Fibroblast of upper back skin (primary cell): ENCODE measurements around the gene PID1.
A peak's percentile ranks its signal among the peaks of the same experiment; 100 is the strongest.

Source experiments
- DNase-seq: peaks from one replicate; pipeline ENCODE4 v3.0.0-alpha.2; 2013

The PID1 gene

GRCh38 chr2:229162015-229162414, 109.1 kb downstream of the PID1 start:
- DNase-seq: no peak

- no peak for DNase-seq
Observed at GRCh38 chr2:229160984-229161383, 110.1 kb downstream of the PID1 start.

GRCh38 chr2:229160180-229160579, 110.9 kb downstream of the PID1 start:
- DNase-seq: no peak

GRCh38 chr2:229159405-229159804, 111.7 kb downstream of the PID1 start:
- DNase-seq: no peak

GRCh38 chr2:229154381-229154780, 116.7 kb downstream of the PID1 start:
- peak; percentile 86 for DNase-seq

GRCh38 chr2:229153951-229154350, 117.1 kb downstream of the PID1 start:
- peak; percentile 20 for DNase-seq

GRCh38 chr2:229153267-229153666, 117.8 kb downstream of the PID1 start:
- no peak for DNase-seq

GRCh38 chr2:229152674-229153073, 118.4 kb downstream of the PID1 start:
- DNase-seq: no peak

GRCh38 chr2:229150317-229150716, 120.8 kb downstream of the PID1 start:
- no peak for DNase-seq

- peak; percentile 57 for DNase-seq
Observed at GRCh38 chr2:229141424-229142025, 129.6 kb downstream of the PID1 start.

- DNase-seq: no peak
Observed at GRCh38 chr2:229137639-229138038, 133.4 kb downstream of the PID1 start.

- DNase-seq: no peak
Observed at GRCh38 chr2:229137066-229137465, 134.0 kb downstream of the PID1 start.

GRCh38 chr2:229133155-229133772, 137.8 kb downstream of the PID1 start:
- peak; percentile 34 for DNase-seq

- no peak for DNase-seq
Observed at GRCh38 chr2:229132236-229132635, 138.9 kb downstream of the PID1 start.

- peak; percentile 21 for DNase-seq
Observed at GRCh38 chr2:229130522-229130921, 140.6 kb downstream of the PID1 start.

- no peak for DNase-seq
Observed at GRCh38 chr2:229129738-229130371, 141.2 kb downstream of the PID1 start.

GRCh38 chr2:229127471-229127870, 143.6 kb downstream of the PID1 start:
- DNase-seq: no peak

- DNase-seq: no peak
Observed at GRCh38 chr2:229126066-229126465, 145.0 kb downstream of the PID1 start.

GRCh38 chr2:229124136-229124535, 147.0 kb downstream of the PID1 start:
- no peak for DNase-seq

- DNase-seq: no peak
Observed at GRCh38 chr2:229118927-229119326, 152.2 kb downstream of the PID1 start.

- DNase-seq: peak; percentile 23
Observed at GRCh38 chr2:229118336-229118735, 152.8 kb downstream of the PID1 start.

GRCh38 chr2:229111744-229112143, 159.3 kb downstream of the PID1 start:
- DNase-seq: no peak

GRCh38 chr2:229109195-229109594, 161.9 kb downstream of the PID1 start:
- no peak for DNase-seq

GRCh38 chr2:229107601-229108000, 163.5 kb downstream of the PID1 start:
- DNase-seq: no peak

GRCh38 chr2:229104974-229105387, 166.1 kb downstream of the PID1 start:
- no peak for DNase-seq
